Stimulated activated CD4-positive, alpha-beta T cell treated with anti-CD3 and anti-CD28 coated beads, Interleukin-2, amount 100 ng/mL, for 24 hours (primary cell): ENCODE data around the gene ASPG.

Experiments used
- DNase-seq, 2 donors: peaks; one replicate each; pipeline ENCODE4 v3.0.0-alpha.2; 2020

ASPG gene

GRCh38 chr14:104085032-104085888, at the start of gene ASPG:
ASPG (plus strand) TSS chr14:104085700; CDS start chr14:104085771, 71 bp downstream.
- peak in 1 of 2 donors; percentile 17 for DNase-seq

- no peak for DNase-seq
These were observed 49.3 kb upstream of the ASPG start for GRCh38 chr14:104036212-104036611.

GRCh38 chr14:104037074-104037473, 48.4 kb upstream of the ASPG start:
- DNase-seq = no peak

- DNase-seq = no peak
These were observed 47.6 kb upstream of the ASPG start for GRCh38 chr14:104037903-104038302.

- no peak for DNase-seq
These were observed 46.3 kb upstream of the ASPG start for GRCh38 chr14:104039214-104039613.

GRCh38 chr14:104040539-104040938, 45.0 kb upstream of the ASPG start:
- no peak for DNase-seq

GRCh38 chr14:104041430-104042104, 43.9 kb upstream of the ASPG start:
- DNase-seq = no peak

- no peak for DNase-seq
These were observed 41.5 kb upstream of the ASPG start for GRCh38 chr14:104044016-104044415.

GRCh38 chr14:104047761-104048160, 37.7 kb upstream of the ASPG start:
- DNase-seq = no peak

- no peak for DNase-seq
These were observed 36.6 kb upstream of the ASPG start for GRCh38 chr14:104048758-104049507.

- no peak for DNase-seq
These were observed 35.8 kb upstream of the ASPG start for GRCh38 chr14:104049576-104050240.

GRCh38 chr14:104051092-104051813, 34.2 kb upstream of the ASPG start:
- DNase-seq = no peak

- no peak for DNase-seq
These were observed 31.1 kb upstream of the ASPG start for GRCh38 chr14:104054222-104054905.

GRCh38 chr14:104062281-104062680, 23.2 kb upstream of the ASPG start:
- DNase-seq = no peak

- DNase-seq = no peak
These were observed 21.5 kb upstream of the ASPG start for GRCh38 chr14:104064003-104064402.

GRCh38 chr14:104066279-104066678, 19.2 kb upstream of the ASPG start:
- no peak for DNase-seq

- DNase-seq = no peak
These were observed 18.7 kb upstream of the ASPG start for GRCh38 chr14:104066719-104067295.

- no peak for DNase-seq
These were observed 16.0 kb upstream of the ASPG start for GRCh38 chr14:104069541-104069940.

GRCh38 chr14:104072586-104072985, 12.9 kb upstream of the ASPG start:
- no peak for DNase-seq

- DNase-seq = no peak
These were observed 11.7 kb upstream of the ASPG start for GRCh38 chr14:104073764-104074163.

- no peak for DNase-seq
These were observed 9.9 kb upstream of the ASPG start for GRCh38 chr14:104075530-104076151.
